HUES64 (cell line): ENCODE measurements around the gene CHST8.

Source experiments
- H3K27ac ChIP-seq: 2 replicates; pipeline ENCODE4 v1.7.0; 2013; ENCODE audit warnings: low read depth, low read length, inconsistent platforms
- H3K27me3 ChIP-seq: 2 replicates; pipeline ENCODE4 v1.6.1; 2013; ENCODE audit warnings: mild to moderate bottlenecking, low read length; ENCODE audit not compliant: insufficient read depth
- H3K36me3 ChIP-seq: 2 replicates; pipeline ENCODE4 v1.6.1; 2013; ENCODE audit warnings: mild to moderate bottlenecking, low read length; ENCODE audit not compliant: insufficient read depth
- H3K4me1 ChIP-seq: 2 replicates; pipeline ENCODE4 v1.6.1; 2013; ENCODE audit warnings: mild to moderate bottlenecking, low read length, moderate library complexity; ENCODE audit not compliant: insufficient read depth
- H3K4me3 ChIP-seq: 2 replicates; pipeline ENCODE4 v1.5.1; 2013; ENCODE audit warnings: mild to moderate bottlenecking, low read length, moderate library complexity
- H3K9ac ChIP-seq: 2 replicates; pipeline ENCODE4 v1.6.1; 2013; ENCODE audit warnings: mild to moderate bottlenecking, low read depth, low read length
- H3K9me3 ChIP-seq: 2 replicates; pipeline ENCODE4 v1.6.1; 2013; ENCODE audit warnings: low read depth, low read length; ENCODE audit not compliant: insufficient read depth
- WGBS: fragments of 150-250, 120-280 bp; methylation state at CpG from one replicate; pipeline ENCODE4 v1.1.7; 2013; ENCODE audit warnings: missing lambda C conversion rate; 5-methylcytosine and 5-hydroxymethylcytosine counted together

The CHST8 gene

GRCh38 chr19:33819880-33820781 is 198.4 kb downstream of the CHST8 start:
- Histone ChIP-seq H3K27me3 (peaks cover 6% of the 10 kb centered on the region; the same call in 1 of the 2 replicates), H3K4me3 (peak overlapping the region; percentile 55), H3K27ac (peak overlapping the region; percentile 36; the same call in 1 of the 2 replicates), H3K4me1 (peaks cover 5% of the 10 kb centered on the region), H3K9me3 (no peaks in the 10 kb centered on the region), H3K36me3 (no peaks in the 10 kb centered on the region), H3K9ac (peak overlapping the region; percentile 55)
- 7% methylated on average over 61 of the region's 61 CpGs for WGBS

GRCh38 chr19:33821871-33822270 is 200.1 kb downstream of the CHST8 start:
- Histone ChIP-seq H3K9ac (no peak overlapping the region), H3K27me3 (peaks cover 6% of the 10 kb centered on the region; the same call in 1 of the 2 replicates), H3K4me1 (peaks cover 5% of the 10 kb centered on the region), H3K4me3 (no peak overlapping the region), H3K27ac (no peak overlapping the region), H3K36me3 (no peaks in the 10 kb centered on the region), H3K9me3 (no peaks in the 10 kb centered on the region)
- WGBS, result 95% methylated on average over 2 of the region's 2 CpGs
